GM21423 (cell line): ENCODE measurements around the gene FLNA.

ENCODE experiments used
- ATAC-seq: cut with Tn5 transposase; IDR thresholded peaks from one replicate; pipeline ENCODE4 v1.9.1; 2021; ENCODE audit warnings: mild to moderate bottlenecking, moderate library complexity; ENCODE audit not compliant: unreplicated experiment

FLNA gene

DNA sequence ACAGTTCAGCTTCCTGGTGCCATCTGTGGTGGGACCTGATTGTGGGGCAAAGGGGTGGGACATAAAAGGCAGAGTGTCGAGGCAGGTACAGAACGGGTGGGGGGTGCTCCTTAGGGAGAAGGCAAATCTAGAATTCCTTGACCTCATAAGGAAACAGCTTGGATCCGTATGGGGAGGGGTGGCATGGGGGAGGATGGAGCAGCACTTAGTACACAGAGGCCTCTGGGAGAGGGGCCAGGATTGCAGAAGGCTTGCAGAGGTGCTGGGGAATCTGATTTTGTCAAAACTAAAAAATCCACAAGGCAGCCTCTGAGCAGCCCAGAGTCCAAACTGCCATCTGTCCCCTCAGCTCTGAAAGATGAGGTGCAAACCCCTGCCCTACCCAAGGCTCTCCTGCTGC, 2.3 kb upstream of the FLNA start:
- ATAC-seq: no peak

DNA sequence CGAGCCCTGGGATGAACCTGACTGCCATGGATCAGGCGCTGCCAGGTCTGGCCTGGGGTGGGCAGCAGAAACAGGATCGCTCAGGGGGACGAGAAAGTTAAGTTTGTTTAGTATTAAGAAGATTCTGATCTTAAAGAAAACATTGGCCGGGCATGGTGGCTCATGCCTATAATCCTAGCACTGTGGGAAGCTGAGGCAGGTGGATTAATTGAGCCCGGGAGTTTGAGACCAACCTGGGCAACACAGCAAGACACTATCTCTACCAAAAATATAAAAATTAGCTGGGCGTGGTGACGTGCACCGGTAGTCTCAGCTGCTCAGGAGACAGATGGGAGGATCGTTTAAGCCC, 696 bp upstream of the FLNA start:
- no peak for ATAC-seq

GRCh38 chrX:154373340-154374306, 811 bp downstream of the FLNA start:
- ATAC-seq: no peak

DNA sequence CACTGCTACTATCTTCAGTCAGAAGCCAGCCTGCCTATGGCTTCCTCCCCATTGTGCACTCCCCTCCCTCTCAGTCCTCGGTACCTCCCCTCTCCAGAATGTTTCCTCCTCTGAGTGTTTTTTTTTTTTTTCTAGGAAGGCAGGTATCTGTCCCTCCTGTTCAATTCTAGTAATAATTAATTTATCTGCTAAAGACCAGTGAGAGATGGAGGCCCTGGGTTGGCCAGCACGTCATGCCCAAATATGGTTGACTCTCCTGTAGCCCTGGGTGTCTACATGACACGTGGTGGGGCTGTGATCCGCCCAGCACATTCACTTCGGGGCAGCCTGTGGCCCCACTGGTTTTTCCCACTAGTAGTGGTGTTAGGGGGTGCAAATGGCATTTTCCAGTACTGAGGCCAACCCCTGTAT, 1.8 kb downstream of the FLNA start:
- peak; percentile 30 for ATAC-seq

DNA sequence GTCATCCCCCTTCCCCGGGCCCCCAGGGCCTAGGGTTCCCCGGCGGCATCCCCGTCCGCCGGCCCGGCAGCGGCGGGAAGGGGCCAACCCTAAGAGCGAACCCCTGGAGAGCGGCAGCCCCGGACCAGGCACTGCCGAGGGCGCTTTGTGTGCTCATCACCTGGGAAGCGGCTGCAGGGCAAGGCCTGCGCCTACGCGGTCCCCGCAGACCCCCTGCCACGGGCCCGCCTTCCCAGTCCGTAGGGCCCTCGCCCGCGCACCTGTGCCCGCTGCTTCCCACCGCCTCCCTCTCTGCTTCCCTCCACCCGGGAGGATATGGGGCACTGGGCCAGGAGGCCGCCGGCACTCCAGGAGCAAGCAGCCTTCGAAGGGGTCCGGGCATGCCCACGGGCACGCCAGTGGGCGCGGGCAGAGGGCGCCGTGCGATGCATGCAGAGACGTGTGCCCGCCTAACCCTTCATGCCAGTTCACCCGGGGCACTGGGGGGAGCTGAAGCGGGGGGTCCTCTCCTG, 2.6 kb downstream of the FLNA start:
- ATAC-seq: no peak

DNA sequence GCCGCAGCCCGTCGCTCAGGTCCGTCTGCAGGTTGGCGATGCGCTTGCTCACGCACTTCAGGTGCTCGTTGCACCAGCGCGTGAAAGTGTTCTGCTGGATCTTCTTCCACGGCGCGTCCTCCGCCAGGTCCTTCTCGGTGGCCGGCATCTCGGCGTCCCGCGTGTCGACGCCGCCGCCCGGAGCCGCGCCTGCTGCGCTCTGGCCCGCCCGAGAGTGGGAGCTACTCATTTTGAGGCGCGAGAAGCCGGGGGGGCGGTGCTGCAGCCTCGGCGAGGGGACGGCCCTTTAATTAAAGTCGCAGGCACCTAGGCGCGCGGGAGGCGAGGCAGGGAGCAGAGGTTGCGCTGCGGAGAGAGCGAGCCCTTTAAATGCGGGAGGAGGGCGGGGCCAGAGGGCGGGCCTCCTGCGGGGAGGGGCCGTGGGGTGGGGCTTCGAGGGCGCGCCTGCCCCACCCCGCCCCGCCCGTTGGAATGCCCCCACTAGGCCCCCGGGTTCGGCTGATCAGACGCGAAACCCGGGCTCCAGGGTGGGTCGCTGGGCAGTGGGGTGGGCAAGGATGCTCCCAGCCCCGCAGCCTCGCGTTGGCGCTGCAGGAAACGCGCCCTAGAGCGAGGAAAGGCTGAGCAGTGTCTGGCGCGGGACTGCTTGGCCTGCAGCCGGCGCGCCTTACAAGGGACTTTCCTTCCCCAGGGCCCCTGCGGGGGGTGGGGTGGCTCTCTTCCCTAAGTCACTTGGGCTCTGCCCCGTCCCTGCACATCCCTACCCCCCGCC, 3.2 kb downstream of the FLNA start:
- ATAC-seq: peak; percentile 53

DNA sequence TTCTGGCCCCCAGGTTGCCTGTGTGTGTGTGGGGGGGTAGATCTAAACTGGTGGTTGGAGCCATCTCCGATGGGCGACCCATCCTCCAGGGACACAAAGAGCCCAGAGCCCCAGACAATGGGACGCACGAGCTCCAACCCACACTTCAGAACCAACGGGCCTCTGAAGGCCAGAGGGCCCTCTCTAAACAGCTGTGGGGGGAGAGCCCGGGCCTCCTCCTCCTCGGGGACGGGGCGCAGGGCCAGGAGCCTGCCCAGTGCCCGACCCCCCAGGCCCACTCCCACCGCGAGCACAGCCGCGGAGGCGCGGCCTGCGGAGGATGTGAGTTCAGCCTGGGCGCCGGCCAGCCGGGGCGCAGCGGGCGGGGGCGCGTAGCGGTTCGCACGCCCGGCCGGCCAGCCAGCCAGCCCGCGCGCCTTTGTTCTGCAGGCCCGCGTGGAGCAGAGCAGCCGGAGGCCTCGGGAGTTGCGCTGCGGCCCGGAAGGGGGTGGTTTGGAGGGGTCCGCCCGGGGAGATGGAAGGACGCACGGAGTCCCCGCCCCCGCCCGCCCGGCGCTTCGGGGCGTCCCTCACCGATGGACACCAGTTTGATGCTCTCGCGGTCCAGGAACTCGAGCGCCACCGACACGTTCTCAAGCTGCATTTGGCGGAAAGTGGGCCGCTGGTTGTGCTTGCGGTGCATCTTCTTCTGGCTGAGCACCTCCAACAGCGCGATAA, 4.0 kb downstream of the FLNA start:
- no peak for ATAC-seq

- ATAC-seq: no peak
These were observed 4.8 kb downstream of the FLNA start for GRCh38 chrX:154369449-154370299.

- peak; percentile 32 for ATAC-seq
These were observed 5.6 kb downstream of the FLNA start for GRCh38 chrX:154368630-154369448.

DNA sequence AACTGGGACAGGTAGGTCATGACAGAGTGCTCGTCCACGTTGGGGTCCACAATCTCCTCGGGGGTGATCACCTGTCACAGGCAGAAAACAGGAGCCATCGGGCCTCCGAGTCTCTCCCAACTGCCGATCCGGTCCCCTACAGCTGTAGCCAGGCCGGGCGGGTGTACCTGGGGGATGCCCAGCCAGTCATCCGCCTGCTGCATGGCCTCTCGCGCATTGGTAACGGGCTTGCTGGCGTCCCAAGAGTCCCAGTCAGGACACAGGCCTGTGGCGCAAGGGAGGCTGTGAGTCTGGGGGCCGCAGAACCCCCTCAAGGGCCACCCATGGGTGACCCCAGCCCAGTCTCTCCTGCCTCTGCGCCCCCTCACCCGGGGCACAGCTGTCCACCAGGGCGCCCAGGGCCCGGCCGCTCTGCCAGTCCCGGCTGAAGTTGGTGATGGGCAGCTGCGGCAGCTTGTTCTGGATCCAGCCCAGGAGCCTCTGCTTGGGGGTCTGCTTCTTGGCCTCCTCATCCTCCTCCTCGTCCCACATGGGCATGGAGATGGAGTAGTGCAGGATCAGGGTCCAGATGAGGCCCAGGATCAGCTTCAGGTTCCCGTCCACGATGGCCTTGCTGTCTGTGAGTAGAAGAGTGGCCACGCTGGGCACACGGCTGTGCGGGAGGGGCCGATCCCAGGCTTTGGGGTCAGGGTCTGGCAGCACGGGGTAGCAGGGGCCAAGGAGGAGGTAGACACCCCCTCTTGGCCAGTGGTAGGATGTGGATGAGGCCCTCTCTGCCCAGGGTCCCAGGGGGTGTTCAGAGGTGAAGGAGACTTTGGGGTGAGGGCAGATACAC, 6.7 kb downstream of the FLNA start:
- no peak for ATAC-seq

- no peak for ATAC-seq
These were observed 7.8 kb downstream of the FLNA start for GRCh38 chrX:154366666-154367055.

GRCh38 chrX:154365997-154366665, 8.3 kb downstream of the FLNA start:
- ATAC-seq: no peak

GRCh38 chrX:154365052-154365600, 9.3 kb downstream of the FLNA start:
- no peak for ATAC-seq

GRCh38 chrX:154363706-154364439, 10.6 kb downstream of the FLNA start:
- ATAC-seq: no peak

DNA sequence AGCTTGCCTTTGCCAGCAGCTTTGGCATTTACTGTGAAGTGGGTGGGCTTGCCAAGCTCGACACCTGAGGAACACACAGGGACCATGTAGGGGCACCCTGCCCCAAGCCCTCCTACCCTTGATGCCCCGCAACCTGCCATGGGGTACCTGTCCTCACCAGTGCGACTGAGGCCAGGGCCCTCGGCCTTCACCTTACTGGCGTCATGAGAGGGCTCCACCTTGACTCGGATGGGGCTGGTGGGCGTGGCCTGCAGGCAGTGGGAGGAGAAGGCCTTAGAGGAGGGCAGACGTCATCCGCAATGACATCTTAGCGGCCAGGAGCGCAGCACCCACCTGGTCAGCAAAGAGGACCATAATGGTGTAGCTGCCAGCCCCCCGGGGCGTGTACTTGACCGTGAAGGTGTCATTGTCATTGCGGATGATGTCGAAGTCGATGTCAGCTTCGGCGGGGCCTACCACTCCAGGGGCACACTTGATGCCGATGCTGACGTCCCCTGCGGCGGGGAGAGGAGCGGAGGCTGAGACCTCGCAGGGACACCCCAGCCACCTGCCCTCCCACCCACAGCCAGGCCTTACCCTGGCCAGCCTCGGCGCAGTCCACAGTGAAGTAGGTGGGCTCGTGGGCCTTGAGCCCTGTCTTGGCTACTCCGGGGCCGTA, 12.2 kb downstream of the FLNA start:
- ATAC-seq: no peak

- ATAC-seq: no peak
These were observed 14.2 kb downstream of the FLNA start for GRCh38 chrX:154360155-154360713.
